IMR-90 (cell line): Measurements from ENCODE around the gene SPACDR. TPM values are rescaled to one million over a fixed set of nuclear protein-coding genes. Genes with fewer than 3 reads are reported as not detected.

ENCODE experiments used
- ATAC-seq: fragments of 200-7000 bp; cut with Tn5 transposase; 2 replicates; pipeline ENCODE4 v1.9.1; 2020; ENCODE audit warnings: low read depth, mild to moderate bottlenecking, moderate library complexity
- BruUV-seq: library from RNA; stranded (reverse); fragments of 400-500 nt; replicated peaks from 2 replicates; lab custom pipeline; 2021; lab: Mats Ljungman, UMichigan
- CTCF ChIA-PET: fragments of 300-600 bp; formaldehyde crosslinking; extraction: SDS; loops from one replicate; lab custom pipeline; 2021; ENCODE audit warnings: antibody characterized with exemption; lab: Yijun Ruan, JAX
- POLR2A ChIA-PET: fragments of 300-600 bp; sonication (Branson Sonifier 250); formaldehyde crosslinking; loops from one replicate; lab custom pipeline; 2022; ENCODE audit warnings: antibody characterized with exemption; ENCODE audit not compliant: unreplicated experiment; lab: Charles Lee
- DNase-seq: peaks from one replicate; pipeline ENCODE4 v3.0.0; 2013
- H2AFZ ChIP-seq: replicated peaks from 2 replicates; pipeline ENCODE3; 2013; ENCODE audit warnings: low read length, mild to moderate bottlenecking; ENCODE audit not compliant: poor library complexity
- H2AK5ac ChIP-seq: 2 replicates; pipeline ENCODE4 v1.6.1; 2013; ENCODE audit warnings: low read depth, low read length, inconsistent platforms
- H2AK9ac ChIP-seq: replicated peaks from 2 replicates; pipeline ENCODE3; 2013; ENCODE audit warnings: mild to moderate bottlenecking, low read depth, low read length, moderate library complexity; ENCODE audit not compliant: poor library complexity
- H2BK120ac ChIP-seq: 2 replicates; pipeline ENCODE4 v1.6.1; 2013; ENCODE audit warnings: low read depth, low read length, inconsistent platforms
- H2BK15ac ChIP-seq: 3 replicates; pipeline ENCODE4 v1.6.1; 2013; ENCODE audit warnings: low read depth, low read length, inconsistent platforms
- H2BK20ac ChIP-seq: 2 replicates; pipeline ENCODE4 v1.6.1; 2013; ENCODE audit warnings: low read depth, mild to moderate bottlenecking, inconsistent platforms, low read length, moderate library complexity
- H2BK5ac ChIP-seq: 2 replicates; pipeline ENCODE4 v1.6.1; 2013; ENCODE audit warnings: mild to moderate bottlenecking, low read depth, low read length, inconsistent platforms; ENCODE audit not compliant: poor library complexity, severe bottlenecking
- H3K14ac ChIP-seq: replicated peaks from 2 replicates; pipeline ENCODE4 v1.6.1; 2013; ENCODE audit warnings: low read depth, low read length, inconsistent platforms
- H3K18ac ChIP-seq: 2 replicates; pipeline ENCODE4 v1.6.1; 2013; ENCODE audit warnings: low read depth, low read length, control low read depth
- H3K23ac ChIP-seq: 2 replicates; pipeline ENCODE4 v1.6.1; 2013; ENCODE audit warnings: low read depth, low read length, inconsistent platforms
- H3K27ac ChIP-seq: 2 replicates; pipeline ENCODE4 v1.5.1; 2013; ENCODE audit warnings: mild to moderate bottlenecking, control low read depth, low read length; ENCODE audit not compliant: insufficient read depth
- H3K27me3 ChIP-seq: 2 replicates; pipeline ENCODE4 v1.6.1; 2013; ENCODE audit warnings: low read length; ENCODE audit not compliant: control insufficient read depth, insufficient read depth
- H3K36me3 ChIP-seq: 2 replicates; pipeline ENCODE4 v1.6.1; 2013; ENCODE audit warnings: low read length, mixed read lengths; ENCODE audit not compliant: control insufficient read depth, insufficient read depth
- H3K4ac ChIP-seq: 2 replicates; pipeline ENCODE4 v1.6.1; 2013; ENCODE audit warnings: low read depth, low read length, inconsistent platforms
- H3K4me1 ChIP-seq: 2 replicates; pipeline ENCODE4 v1.6.1; 2013; ENCODE audit warnings: low read length, mixed read lengths; ENCODE audit not compliant: control insufficient read depth, insufficient read depth
- H3K4me2 ChIP-seq: 2 replicates; pipeline ENCODE4 v1.6.1; 2013; ENCODE audit warnings: low read depth, mild to moderate bottlenecking, control low read depth, low read length, moderate library complexity
- H3K4me3 ChIP-seq: 2 replicates; pipeline ENCODE4 v1.5.1; 2013; ENCODE audit warnings: low read depth, mild to moderate bottlenecking, control low read depth, low read length, moderate library complexity; ENCODE audit not compliant: insufficient read depth
- H3K56ac ChIP-seq: 2 replicates; pipeline ENCODE4 v1.6.1; 2013; ENCODE audit warnings: low read length, inconsistent platforms; ENCODE audit not compliant: insufficient read depth; ENCODE audit errors: extremely low read depth
- H3K79me1 ChIP-seq, 2 experiments: 2 replicates each; pipeline ENCODE4 v1.6.1; 2013; ENCODE audit warnings: low read length in 2 of 2, inconsistent platforms in 1 of 2, low read depth in 1 of 2
- H3K9ac ChIP-seq: 2 replicates; pipeline ENCODE4 v1.6.1; 2013; ENCODE audit warnings: low read depth, low read length, control low read depth
- H3K9me1 ChIP-seq: 2 replicates; pipeline ENCODE4 v1.6.1; 2013; ENCODE audit warnings: low read length, inconsistent platforms; ENCODE audit not compliant: insufficient read depth
- H3K9me3 ChIP-seq: 2 replicates; pipeline ENCODE4 v1.6.1; 2013; ENCODE audit warnings: low read length; ENCODE audit not compliant: control insufficient read depth, insufficient read depth
- H4K20me1 ChIP-seq: 2 replicates; pipeline ENCODE4 v1.6.1; 2013; ENCODE audit warnings: low read length, inconsistent platforms; ENCODE audit not compliant: insufficient read depth
- H4K5ac ChIP-seq: 2 replicates; pipeline ENCODE4 v1.6.1; 2013; ENCODE audit warnings: mild to moderate bottlenecking, low read depth, low read length, control low read depth
- H4K8ac ChIP-seq, 2 experiments: 2 replicates each; pipeline ENCODE4 v1.6.1; 2013; ENCODE audit warnings: low read depth in 2 of 2, low read length in 2 of 2, control low read depth in 1 of 2, inconsistent platforms in 1 of 2
- H4K91ac ChIP-seq: 2 replicates; pipeline ENCODE4 v1.6.1; 2013; ENCODE audit warnings: low read depth, low read length, inconsistent platforms; ENCODE audit not compliant: insufficient read depth
- BHLHE40 ChIP-seq: fragments of 150-350 bp; IDR thresholded peaks from 2 replicates; pipeline ENCODE4 v1.6.1; 2016; ENCODE audit warnings: mild to moderate bottlenecking, low read depth, low read length
- CEBPB ChIP-seq: IDR thresholded peaks from 2 replicates; pipeline ENCODE4 v1.6.1; 2012; ENCODE audit warnings: low read depth, low read length, improper control_type of control experiment
- CHD1 ChIP-seq: IDR thresholded peaks from 2 replicates; pipeline ENCODE4 v1.6.1; 2012; ENCODE audit warnings: low read depth, low read length, improper control_type of control experiment
- FOS ChIP-seq: fragments of 150-350 bp; IDR thresholded peaks from 2 replicates; pipeline ENCODE4 v1.6.1; 2016; ENCODE audit warnings: low read depth, low read length
- MAFK ChIP-seq: IDR thresholded peaks from 2 replicates; pipeline ENCODE4 v1.6.1; 2012; ENCODE audit warnings: low read depth, low read length, improper control_type of control experiment
- MAZ ChIP-seq: IDR thresholded peaks from 2 replicates; pipeline ENCODE4 v1.6.1; 2012; ENCODE audit warnings: low read depth, mild to moderate bottlenecking, low read length, improper control_type of control experiment, moderate library complexity, borderline replicate concordance
- MXI1 ChIP-seq: IDR thresholded peaks from 2 replicates; pipeline ENCODE4 v1.6.1; 2012; ENCODE audit warnings: low read depth, mild to moderate bottlenecking, low read length, moderate library complexity, borderline replicate concordance
- NFE2L2 ChIP-seq: fragments of 150-350 bp; IDR thresholded peaks from 2 replicates; pipeline ENCODE4 v1.6.1; 2016; ENCODE audit warnings: low read depth, mild to moderate bottlenecking, low read length
- POLR2A ChIP-seq: IDR thresholded peaks from 2 replicates; pipeline ENCODE4 v1.6.1; 2012; ENCODE audit warnings: mild to moderate bottlenecking, low read depth, low read length
- RAD21 ChIP-seq: IDR thresholded peaks from 2 replicates; pipeline ENCODE4 v1.6.1; 2012; ENCODE audit warnings: low read length, improper control_type of control experiment
- RCOR1 ChIP-seq: IDR thresholded peaks from 2 replicates; pipeline ENCODE4 v1.6.1; 2012; ENCODE audit warnings: mild to moderate bottlenecking, low read length, improper control_type of control experiment; ENCODE audit not compliant: insufficient replicate concordance
- USF2 ChIP-seq: fragments of 150-350 bp; IDR thresholded peaks from 2 replicates; pipeline ENCODE4 v1.6.1; 2017; ENCODE audit warnings: mild to moderate bottlenecking, antibody characterized with exemption, low read length, low read depth
- dilution Hi-C: fragments of 300-500 bp; cut with HindIII; formaldehyde crosslinking; loops from one replicate; pipeline ENCODE4 v1.14.3; 2018; ENCODE audit warnings: low sequenced_read_pairs; ENCODE audit not compliant: unreplicated experiment
- in situ Hi-C: fragments of 300-500 bp; cut with MboI; formaldehyde crosslinking; loops from 3 replicates; pipeline ENCODE4 v1.14.3; 2019; ENCODE audit warnings: low sequenced_read_pairs, inconsistent platforms, mixed read lengths
- intact Hi-C: fragments of 100-400 bp; cut with micrococcal nuclease; formaldehyde crosslinking; loops from 2 replicates; pipeline ENCODE4 v1.10.0; 2022
- polyA plus RNA-seq, 3 experiments: library from polyadenylated mRNA; depleted of rRNA; stranded (reverse); fragments of >200 nt; gene quantifications; 2 replicates each; pipeline ENCODE4 v1.2.3, GENCODE V29; 2012; ENCODE audit warnings: low replicate concordance in 1 of 3
- total RNA-seq: library from RNA; depleted of rRNA; stranded (reverse); fragments of >200 nt; gene quantifications from 2 replicates; pipeline ENCODE4 v1.2.3, GENCODE V29; 2012
- TF ChIP-seq, protein P1 (sequence below): conservative IDR thresholded peaks from 2 replicates; pipeline ENCODE4 v1.5.1; 2012; ENCODE audit warnings: mild to moderate bottlenecking, low read depth, low read length, improper control_type of control experiment

Gene SPACDR
- total and polyA plus RNA-seq, 2 of the 4 experiments (the other 2 are of a cell fraction), result 0.54 to 2.1 TPM

GRCh38 chr7:100413346-100413745 is 50.7 kb downstream of the SPACDR start:
- no peak overlapping the region for H2BK20ac ChIP-seq
- no peak overlapping the region for H3K56ac ChIP-seq
- H3K4me1 ChIP-seq, result no peaks in the 10 kb centered on the region
- no peak for TF ChIP-seq RCOR1
- no peak for TF ChIP-seq NFE2L2
- TF ChIP-seq FOS, result no peak
- no peak for TF ChIP-seq POLR2A
- TF ChIP-seq RAD21, result no peak
- no peak for TF ChIP-seq USF2
- no peak for TF ChIP-seq MXI1
- TF ChIP-seq CEBPB, result no peak
- TF ChIP-seq, protein P1, sequence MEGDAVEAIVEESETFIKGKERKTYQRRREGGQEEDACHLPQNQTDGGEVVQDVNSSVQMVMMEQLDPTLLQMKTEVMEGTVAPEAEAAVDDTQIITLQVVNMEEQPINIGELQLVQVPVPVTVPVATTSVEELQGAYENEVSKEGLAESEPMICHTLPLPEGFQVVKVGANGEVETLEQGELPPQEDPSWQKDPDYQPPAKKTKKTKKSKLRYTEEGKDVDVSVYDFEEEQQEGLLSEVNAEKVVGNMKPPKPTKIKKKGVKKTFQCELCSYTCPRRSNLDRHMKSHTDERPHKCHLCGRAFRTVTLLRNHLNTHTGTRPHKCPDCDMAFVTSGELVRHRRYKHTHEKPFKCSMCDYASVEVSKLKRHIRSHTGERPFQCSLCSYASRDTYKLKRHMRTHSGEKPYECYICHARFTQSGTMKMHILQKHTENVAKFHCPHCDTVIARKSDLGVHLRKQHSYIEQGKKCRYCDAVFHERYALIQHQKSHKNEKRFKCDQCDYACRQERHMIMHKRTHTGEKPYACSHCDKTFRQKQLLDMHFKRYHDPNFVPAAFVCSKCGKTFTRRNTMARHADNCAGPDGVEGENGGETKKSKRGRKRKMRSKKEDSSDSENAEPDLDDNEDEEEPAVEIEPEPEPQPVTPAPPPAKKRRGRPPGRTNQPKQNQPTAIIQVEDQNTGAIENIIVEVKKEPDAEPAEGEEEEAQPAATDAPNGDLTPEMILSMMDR, result no peak
- no peak for TF ChIP-seq CHD1
- no peak for TF ChIP-seq MAZ
- TF ChIP-seq BHLHE40, result no peak
- no peak for TF ChIP-seq MAFK
- no peak overlapping the region for H4K8ac ChIP-seq
- no peak overlapping the region for H3K4me2 ChIP-seq
- H3K4me3 ChIP-seq, result no peak overlapping the region
- H3K9ac ChIP-seq, result no peak overlapping the region
- H3K14ac ChIP-seq, result no peak overlapping the region
- intact Hi-C loops, result no loop called here
- no peaks in the 10 kb centered on the region for H3K9me3 ChIP-seq
- no peaks in the 10 kb centered on the region for H3K9me1 ChIP-seq
- no peak overlapping the region for H3K23ac ChIP-seq
- H3K4ac ChIP-seq, result no peak overlapping the region
- no peak overlapping the region for H3K18ac ChIP-seq
- in situ Hi-C loops, result no loop called here
- no TSS peak for BruUV-seq
- H3K36me3 ChIP-seq, result no peaks in the 10 kb centered on the region
- ChIA-PET CTCF (no interaction called here), POLR2A (no interaction called here)
- no peak overlapping the region for H2BK120ac ChIP-seq
- no peak overlapping the region for H2AK5ac ChIP-seq
- ATAC-seq (no peak), DNase-seq (no peak)
- H4K5ac ChIP-seq, result no peak overlapping the region
- no peaks in the 10 kb centered on the region for H3K79me1 ChIP-seq
- H2BK5ac ChIP-seq, result no peak overlapping the region
- H2BK15ac ChIP-seq, result no peak overlapping the region
- no peak overlapping the region for H4K91ac ChIP-seq
- peaks cover 28% of the 10 kb centered on the region for H3K27me3 ChIP-seq
- H2AK9ac ChIP-seq, result no peak overlapping the region
- no peaks in the 10 kb centered on the region for H4K20me1 ChIP-seq
- no peak overlapping the region for H3K27ac ChIP-seq
- no peak overlapping the region for H2AFZ ChIP-seq
- dilution Hi-C loops, result no loop called here
